Measurements from ENCODE around the gene TMEM168. TPM values are rescaled to one million over a fixed set of nuclear protein-coding genes. Genes with fewer than 3 reads are reported as not detected.

TMEM168 gene
- polyA plus RNA-seq, 3 donors: 7.0 to 14.7 (median 14.6) TPM

GRCh38 chr7:112770051-112770450 is 20.1 kb downstream of the TMEM168 start:
- no peak for TF ChIP-seq CTCF (IDR thresholded peaks at IDR 0.05)
- Mint-ChIP-seq H3K4me1 (no peaks in the 10 kb centered on the region), H3K4me3 (no peak overlapping the region), H3K9me3 (no peaks in the 10 kb centered on the region), H3K36me3 (peaks cover 15 to 27% of the 10 kb centered on the region in 2 donors), H3K27me3 (ENCODE audit: low read depth in 3 of 3) (no peaks in the 10 kb centered on the region), H3K27ac (no peak overlapping the region)
- no peak for DNase-seq
- Histone ChIP-seq H3K27ac (ENCODE audit: low read depth in 1 of 2, low read length in 2 of 2) (no peak overlapping the region), H4K20me1 (ENCODE audit: insufficient read depth, low read length) (no peaks in the 10 kb centered on the region), H3K27me3 (ENCODE audit: control insufficient read depth in 2 of 2, insufficient read depth in 2 of 2, low read length in 2 of 2) (no peaks in the 10 kb centered on the region), H2AFZ (ENCODE audit: insufficient read depth, low read depth, low read length, poor library complexity, severe bottlenecking) (no peak overlapping the region), H3K4me3 (replicated peaks in 1 of 3; ENCODE audit: low read depth in 2 of 3, low read length in 3 of 3) (no peak overlapping the region), H3K79me2 (ENCODE audit: insufficient read depth, low read length) (no peaks in the 10 kb centered on the region), H3K9me3 (replicated peaks in 1 of 2; ENCODE audit: control insufficient read depth in 1 of 2, insufficient read depth in 1 of 2, low read length in 2 of 2) (no peaks in the 10 kb centered on the region), H3K9ac (ENCODE audit: insufficient read depth, low read length, poor library complexity, severe bottlenecking) (no peak overlapping the region), H3K36me3 (replicated peaks in 1 of 2; ENCODE audit: control insufficient read depth in 1 of 2, insufficient read depth in 2 of 2, low read length in 2 of 2) (peaks cover 6 to 20% of the 10 kb centered on the region in 2 donors), H3K4me1 (ENCODE audit: control insufficient read depth in 1 of 2, insufficient read depth in 2 of 2, low read length in 2 of 2) (no peaks in the 10 kb centered on the region), H3K4me2 (replicated peaks; ENCODE audit: extremely low read depth, low read length, poor library complexity, severe bottlenecking) (no peak overlapping the region)
- WGBS (ENCODE audit: insufficient coverage): 100% methylated on average over 2 of the region's 4 CpGs
- intact Hi-C loops (cut with micrococcal nuclease): no loop called here

- Histone ChIP-seq H3K27ac (ENCODE audit: low read depth in 1 of 2, low read length in 2 of 2) (no peak overlapping the region), H3K4me3 (replicated peaks in 1 of 3; ENCODE audit: low read depth in 2 of 3, low read length in 3 of 3) (no peak overlapping the region), H3K27me3 (ENCODE audit: control insufficient read depth in 2 of 2, insufficient read depth in 2 of 2, low read length in 2 of 2) (no peaks in the 10 kb centered on the region), H3K4me2 (replicated peaks; ENCODE audit: extremely low read depth, low read length, poor library complexity, severe bottlenecking) (no peak overlapping the region), H4K20me1 (ENCODE audit: insufficient read depth, low read length) (no peaks in the 10 kb centered on the region), H3K9me3 (replicated peaks in 1 of 2; ENCODE audit: control insufficient read depth in 1 of 2, insufficient read depth in 1 of 2, low read length in 2 of 2) (no peaks in the 10 kb centered on the region), H2AFZ (ENCODE audit: insufficient read depth, low read depth, low read length, poor library complexity, severe bottlenecking) (no peak overlapping the region), H3K79me2 (ENCODE audit: insufficient read depth, low read length) (no peaks in the 10 kb centered on the region), H3K9ac (ENCODE audit: insufficient read depth, low read length, poor library complexity, severe bottlenecking) (no peak overlapping the region), H3K36me3 (replicated peaks in 1 of 2; ENCODE audit: control insufficient read depth in 1 of 2, insufficient read depth in 2 of 2, low read length in 2 of 2) (peaks cover 6 to 13% of the 10 kb centered on the region in 2 donors), H3K4me1 (ENCODE audit: control insufficient read depth in 1 of 2, insufficient read depth in 2 of 2, low read length in 2 of 2) (no peaks in the 10 kb centered on the region)
- H3K4me3 Mint-ChIP-seq: no peak overlapping the region
- H3K4me1 Mint-ChIP-seq: no peaks in the 10 kb centered on the region
- H3K9me3 Mint-ChIP-seq: no peaks in the 10 kb centered on the region
- intact Hi-C loops (cut with micrococcal nuclease): no loop called here
- no peak for DNase-seq
- no CpG with 5 or more reads among the region's 1 CpG for WGBS (ENCODE audit: insufficient coverage)
- H3K36me3 Mint-ChIP-seq: peaks cover 13 to 17% of the 10 kb centered on the region in 2 donors
- no peak overlapping the region for H3K27ac Mint-ChIP-seq
- no peaks in the 10 kb centered on the region for H3K27me3 Mint-ChIP-seq (ENCODE audit: low read depth in 3 of 3)
- TF ChIP-seq CTCF (IDR thresholded peaks at IDR 0.05): no peak
Observed at GRCh38 chr7:112765105-112765504, 25.1 kb downstream of the TMEM168 start.

Data from CD14-positive monocyte (primary cell).